SH-SY5Y (cell line): ENCODE data around the gene ARL3.

ENCODE experiments used
- GATA2 ChIP-seq: IDR thresholded peaks from 2 replicates; pipeline ENCODE4 v1.6.1; 2011; ENCODE audit warnings: mild to moderate bottlenecking, low read depth, low read length
- GATA3 ChIP-seq: IDR thresholded peaks from 2 replicates; pipeline ENCODE4 v1.6.1; 2011; ENCODE audit warnings: low read depth, mild to moderate bottlenecking, low read length, moderate library complexity

DNA sequence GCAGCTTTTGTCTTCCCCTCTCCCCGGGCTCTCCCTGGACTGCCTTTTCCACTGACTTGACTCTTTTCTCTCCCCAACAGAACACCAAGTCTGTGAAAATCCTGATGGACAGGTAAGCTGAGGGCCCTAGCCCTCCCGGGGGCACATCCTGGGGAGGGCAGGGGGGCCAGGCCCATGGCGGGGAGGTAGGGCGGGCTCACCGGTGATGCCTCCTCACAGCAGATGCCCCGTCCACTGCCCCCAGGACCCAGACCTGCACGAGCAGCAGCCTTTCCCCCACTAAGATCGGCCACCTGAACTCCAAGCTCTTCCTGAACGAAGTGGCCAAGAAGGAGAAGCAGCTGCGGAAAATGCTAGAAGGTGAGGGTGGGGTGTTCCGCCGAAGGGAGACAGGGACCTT, 58.2 kb downstream of the ARL3 start:
- TF ChIP-seq GATA3 = no peak
- TF ChIP-seq GATA2 = no peak
